ENCODE measurements around the gene TNFAIP3.

GRCh38 chr6:137834508-137834907 lies 32.6 kb upstream of the TNFAIP3 start:
- no peak for TF ChIP-seq CTCF (IDR thresholded peaks at IDR 0.05; ENCODE audit: insufficient read depth, low read length, poor library complexity, severe bottlenecking)
- TF ChIP-seq EZH2phosphoT487 (conservative IDR thresholded peaks at IDR 0.05; ENCODE audit: low read length) = no peak
